Umbilical cord (tissue), 2 donors: ENCODE measurements around the gene C1orf185. TPM values are rescaled to one million over a fixed set of nuclear protein-coding genes. Genes with fewer than 3 reads are reported as not detected.
"Not testable (repeated sequence)": the region's sequence is repeated elsewhere in the genome, so short reads cannot be mapped to it uniquely, and the experiment has no call there.

Experiments
- DNase-seq: peaks from one replicate; pipeline ENCODE4 v3.0.0-alpha.2; 2015; ENCODE audit warnings: low spot score
- total RNA-seq: library from RNA; depleted of rRNA; stranded (reverse); fragments of >200 nt; gene quantifications from one replicate; pipeline ENCODE4 v1.2.3, GENCODE V29; 2014; ENCODE audit warnings: low replicate concordance; ENCODE audit not compliant: insufficient read depth

Gene C1orf185
- total RNA-seq: 1.9 TPM

DNA sequence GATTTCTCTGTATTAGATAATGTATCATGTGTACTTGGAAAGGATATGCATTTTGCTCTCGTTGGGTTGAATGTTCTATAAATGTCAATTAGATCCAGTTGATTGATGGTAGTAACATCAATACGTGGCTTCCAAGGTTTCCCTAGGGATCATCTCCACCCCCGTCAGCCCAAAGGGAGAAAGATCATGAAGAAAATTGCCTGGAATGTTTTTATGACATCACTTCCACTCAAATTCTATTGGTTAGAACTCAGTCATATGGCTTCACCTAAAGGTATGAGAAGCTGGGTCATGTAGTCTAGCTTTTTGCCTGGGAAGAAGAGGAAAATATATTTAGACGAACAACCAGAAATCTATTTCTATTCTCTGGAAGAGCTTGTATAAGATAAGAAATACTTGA, at the start of gene C1orf185:
TSS of gene C1orf185 (plus strand) at position 253 of the 400 bp plus-strand sequence. CDS start at position 259, 6 bp downstream.
- DNase-seq: no peak

DNA sequence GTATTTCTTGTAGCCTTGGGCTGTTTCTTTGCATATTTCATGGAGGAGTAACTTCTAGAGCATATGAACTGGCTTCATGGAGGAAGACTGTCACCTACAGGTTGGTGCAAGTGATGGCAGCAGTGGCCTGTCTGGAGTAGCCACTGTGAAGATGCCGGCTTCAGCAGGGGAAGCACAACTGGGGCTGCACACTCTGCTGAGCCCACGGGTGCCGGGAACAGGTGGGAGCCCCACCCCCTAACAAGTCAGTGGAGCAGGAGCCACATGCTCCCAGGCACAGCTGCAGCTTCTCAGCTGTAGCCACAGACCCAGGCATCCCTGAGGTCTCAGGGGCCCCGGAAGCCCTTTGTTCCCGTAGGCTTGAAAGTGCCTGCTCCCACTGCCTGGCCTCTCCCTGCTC, 43.2 kb upstream of the C1orf185 start:
- no peak for DNase-seq

DNA sequence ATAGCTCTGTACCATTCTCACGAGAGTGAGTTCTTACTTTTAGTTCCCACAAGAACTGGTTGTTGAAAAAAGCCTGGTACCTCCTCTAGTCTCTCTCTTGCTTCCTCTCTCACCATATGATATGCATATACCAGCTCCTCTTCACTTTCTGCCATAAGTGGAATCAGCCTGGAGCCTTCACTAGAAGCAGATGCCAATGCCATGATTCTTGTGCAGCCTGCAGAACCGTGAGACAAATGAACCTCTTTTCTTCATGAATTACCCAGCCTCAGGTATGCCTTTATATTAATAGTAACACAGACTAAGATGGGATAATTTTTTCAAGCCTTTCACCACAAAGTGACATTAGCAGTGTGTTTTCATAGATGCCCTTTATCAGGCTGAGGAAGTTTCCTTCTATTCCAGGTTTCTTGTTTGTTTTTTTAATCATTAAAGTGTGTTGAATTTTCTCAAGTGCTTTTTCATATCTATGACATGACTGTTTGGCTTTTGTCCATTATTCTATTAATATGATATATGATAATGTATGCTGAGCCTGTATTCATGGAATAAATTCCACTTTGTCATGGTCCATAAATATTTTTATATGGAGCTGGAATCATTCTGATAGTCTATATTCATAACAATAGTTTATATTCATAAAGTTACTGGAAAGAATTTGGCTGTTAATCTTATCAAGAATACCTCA, 40.7 kb upstream of the C1orf185 start:
- DNase-seq: no peak

DNA sequence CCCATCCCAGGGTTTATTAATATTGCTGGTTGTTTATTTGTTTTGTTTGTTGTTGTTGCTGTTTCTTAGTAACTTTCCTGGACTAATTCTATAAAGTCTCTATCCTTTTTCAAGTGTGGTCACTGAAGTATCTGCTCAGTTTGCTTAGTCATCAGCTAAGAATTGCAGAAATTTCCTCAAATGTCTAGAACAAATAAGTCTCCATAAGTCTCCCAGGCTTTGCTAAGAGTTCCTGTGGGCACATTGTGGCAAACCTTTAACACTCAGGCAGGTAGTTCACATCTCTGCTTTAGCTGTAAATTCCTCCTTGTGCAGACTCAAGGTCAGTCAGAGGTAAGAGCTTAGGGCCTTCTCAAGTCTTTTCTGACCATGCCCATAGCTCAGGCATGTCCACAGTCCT, 38.9 kb upstream of the C1orf185 start:
- DNase-seq: no peak

DNA sequence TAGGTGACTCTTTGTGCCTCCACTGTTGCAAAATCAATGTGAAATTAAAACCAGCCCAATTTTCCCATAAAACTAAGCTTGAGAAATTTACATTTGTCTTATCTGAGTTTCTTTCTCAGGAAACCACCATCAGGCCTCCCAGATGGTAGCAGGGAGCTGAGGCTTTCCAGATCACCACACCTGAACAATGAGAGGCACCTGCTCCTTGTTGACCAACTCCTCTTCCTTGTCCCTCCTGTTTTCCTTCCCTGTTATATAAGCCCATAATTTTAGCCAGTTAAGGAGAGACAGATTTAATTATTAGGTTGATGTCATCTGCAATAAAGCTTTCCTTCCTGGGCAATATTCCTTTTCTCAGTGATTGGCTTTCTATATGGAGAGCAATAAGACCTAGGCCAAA, 32.0 kb upstream of the C1orf185 start:
- DNase-seq: no peak

- DNase-seq: no peak
These were observed 31.4 kb upstream of the C1orf185 start for GRCh38 chr1:51070640-51071039.

DNA sequence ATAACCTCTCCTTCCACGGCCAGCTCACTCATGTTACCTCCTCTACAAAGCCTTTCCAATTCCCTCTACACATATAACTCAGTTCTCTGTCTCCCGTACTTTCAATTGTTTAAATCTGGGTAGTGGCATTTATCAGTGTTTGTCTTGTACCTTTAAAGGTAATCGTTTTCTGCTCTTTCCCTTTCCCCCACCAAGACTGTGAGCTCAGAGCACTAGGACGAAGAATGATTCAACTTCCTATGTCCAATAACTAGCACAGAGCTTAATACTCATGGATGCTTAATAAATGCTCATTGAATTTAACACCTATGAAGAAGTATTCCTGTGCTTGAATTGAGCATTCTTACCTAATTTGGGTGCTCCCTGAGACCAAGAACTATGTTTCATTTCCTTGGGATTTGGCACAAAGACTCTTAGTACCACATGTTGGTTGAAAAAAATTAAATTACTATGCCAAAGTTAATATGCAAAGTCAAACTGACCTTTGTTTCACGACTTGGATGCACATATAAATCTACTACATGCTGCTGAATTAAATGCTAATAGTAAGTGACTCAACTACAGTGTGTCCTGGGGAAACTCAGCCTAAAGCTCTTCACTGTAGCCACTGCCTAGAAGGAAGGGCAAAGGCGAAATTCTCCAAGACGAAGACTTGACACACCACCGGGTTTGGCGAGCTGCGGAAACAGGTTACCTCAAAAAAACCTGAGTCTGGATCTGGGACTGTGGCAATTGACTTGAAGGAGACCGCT, 30.6 kb upstream of the C1orf185 start:
- DNase-seq: no peak

GRCh38 chr1:51072043-51072439, 30.0 kb upstream of the C1orf185 start:
- DNase-seq: no peak

DNA sequence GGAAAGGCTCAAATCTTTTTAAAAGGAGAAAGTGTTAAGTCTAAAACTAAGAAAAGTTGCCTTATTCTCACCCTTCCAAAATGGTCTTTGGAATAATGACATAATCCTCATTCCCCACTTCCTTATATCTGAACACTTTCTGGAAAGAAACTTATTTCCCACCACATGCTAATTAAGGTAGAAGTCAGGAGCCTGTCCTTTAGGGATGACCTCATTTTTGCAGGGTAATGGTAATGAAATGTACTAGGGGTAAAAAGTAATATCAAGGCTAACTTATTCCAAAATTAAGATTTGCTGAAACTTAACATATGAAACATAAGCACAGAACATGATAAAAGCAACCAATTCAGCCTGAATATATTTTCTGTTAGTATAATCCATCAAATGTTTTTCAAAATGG, 29.4 kb upstream of the C1orf185 start:
- DNase-seq: no peak

- DNase-seq: no peak
These were observed 28.6 kb upstream of the C1orf185 start for GRCh38 chr1:51073456-51073855.

DNA sequence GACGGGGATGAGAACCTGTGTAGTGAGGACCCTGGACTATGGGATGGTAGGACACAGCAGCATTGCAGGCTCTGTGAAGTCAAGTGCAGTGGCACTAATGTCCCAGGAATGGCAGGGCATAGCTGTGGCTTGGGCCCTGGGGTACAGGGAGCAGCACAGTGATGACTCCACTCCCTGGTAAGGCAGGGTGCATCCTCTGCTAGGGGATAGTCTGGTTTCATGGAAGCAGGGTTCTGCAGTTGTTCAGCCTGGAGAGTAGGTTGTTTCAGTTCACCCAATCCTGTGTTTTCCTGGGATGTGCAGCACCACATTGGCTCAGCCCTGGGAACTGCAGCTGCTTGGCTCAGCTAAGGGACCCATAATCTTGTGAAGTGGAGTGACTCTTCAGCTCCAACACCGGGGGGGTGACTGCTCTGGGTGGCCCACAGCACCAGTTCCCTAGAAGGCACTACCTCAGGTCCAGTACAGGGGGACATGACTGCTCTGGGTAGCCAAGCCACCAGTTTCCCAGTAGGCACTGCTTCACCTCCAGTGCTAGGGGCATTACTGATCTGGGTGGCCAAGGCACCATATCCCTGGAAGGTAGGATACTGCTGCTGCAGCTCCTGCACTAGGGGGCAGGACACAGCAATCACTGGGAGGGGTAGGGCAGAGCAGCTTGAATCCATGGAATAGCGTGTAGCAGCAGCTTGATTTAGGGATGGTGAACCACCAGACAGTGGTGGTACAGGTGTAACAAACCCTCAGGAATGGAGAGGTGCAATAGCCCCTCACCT, 15.3 kb upstream of the C1orf185 start:
- no peak for DNase-seq

- no peak for DNase-seq
These were observed 13.6 kb upstream of the C1orf185 start for GRCh38 chr1:51088474-51088873.

- DNase-seq: no peak
These were observed 8.4 kb upstream of the C1orf185 start for GRCh38 chr1:51093581-51093980.

DNA sequence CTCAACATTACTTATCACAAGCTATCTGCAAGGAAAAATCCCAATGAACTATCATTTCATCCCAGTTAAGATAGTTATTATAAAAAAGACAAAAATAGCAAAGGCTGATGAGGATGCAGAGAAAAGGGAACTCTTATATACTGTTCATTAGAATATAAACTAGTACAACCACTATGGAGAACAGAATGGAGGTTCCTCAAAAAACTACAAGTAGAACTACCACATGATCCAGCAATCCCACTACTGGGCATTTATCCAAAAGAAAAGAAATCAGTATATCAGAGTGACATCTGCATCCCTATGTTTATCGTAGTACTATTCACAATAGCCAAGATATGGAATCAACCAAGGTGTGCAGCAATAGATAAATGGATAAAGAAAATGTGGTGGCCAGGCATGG, 4.9 kb upstream of the C1orf185 start:
- no peak for DNase-seq

DNA sequence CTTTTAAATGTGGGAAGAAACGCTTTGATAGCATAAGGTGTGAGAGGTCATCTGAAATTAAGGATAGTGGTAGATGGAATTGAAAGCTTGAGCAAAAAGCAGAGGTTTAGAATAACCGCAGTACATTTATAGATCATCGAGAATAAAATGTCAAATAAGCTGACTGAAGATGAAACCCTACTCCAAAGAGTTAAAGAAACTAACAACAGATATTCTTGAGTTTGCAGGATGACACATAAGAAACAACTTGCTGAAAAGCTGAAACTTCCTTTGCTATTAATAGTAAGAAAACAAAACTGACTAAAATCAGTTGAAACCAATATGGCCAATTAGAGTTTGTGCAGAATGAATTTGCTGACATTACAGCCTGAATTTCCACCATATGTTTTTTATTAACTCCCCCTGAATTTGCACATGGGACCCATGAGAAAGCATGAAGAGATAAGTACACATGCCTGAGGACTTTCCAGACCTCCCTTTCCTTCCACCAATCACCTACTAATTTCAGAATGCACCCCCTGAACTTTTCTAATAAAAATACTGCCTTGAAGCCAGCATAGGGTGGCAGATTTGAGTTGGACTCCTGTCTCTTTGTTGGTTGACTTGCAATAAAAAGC, 1.7 kb upstream of the C1orf185 start:
- no peak for DNase-seq

DNA sequence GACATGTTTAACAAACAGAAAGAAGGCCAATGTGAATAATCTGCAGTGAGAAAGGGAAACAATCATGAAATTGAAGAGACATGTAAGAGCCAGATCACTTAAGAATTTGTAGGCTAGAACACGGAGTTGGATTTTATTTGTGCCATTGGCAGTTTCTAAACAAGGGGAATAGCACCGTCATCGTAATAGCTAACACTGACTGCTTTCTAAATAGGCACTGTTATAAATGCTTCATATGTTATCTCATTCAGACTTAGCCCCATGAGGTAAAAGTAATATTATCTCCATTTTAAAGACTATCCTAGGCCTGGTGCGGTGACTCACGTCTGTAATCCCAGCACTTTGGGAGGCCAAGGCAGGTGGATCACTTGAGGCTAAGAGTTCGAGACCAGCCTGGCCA, 12.1 kb downstream of the C1orf185 start:
- no peak for DNase-seq

DNA sequence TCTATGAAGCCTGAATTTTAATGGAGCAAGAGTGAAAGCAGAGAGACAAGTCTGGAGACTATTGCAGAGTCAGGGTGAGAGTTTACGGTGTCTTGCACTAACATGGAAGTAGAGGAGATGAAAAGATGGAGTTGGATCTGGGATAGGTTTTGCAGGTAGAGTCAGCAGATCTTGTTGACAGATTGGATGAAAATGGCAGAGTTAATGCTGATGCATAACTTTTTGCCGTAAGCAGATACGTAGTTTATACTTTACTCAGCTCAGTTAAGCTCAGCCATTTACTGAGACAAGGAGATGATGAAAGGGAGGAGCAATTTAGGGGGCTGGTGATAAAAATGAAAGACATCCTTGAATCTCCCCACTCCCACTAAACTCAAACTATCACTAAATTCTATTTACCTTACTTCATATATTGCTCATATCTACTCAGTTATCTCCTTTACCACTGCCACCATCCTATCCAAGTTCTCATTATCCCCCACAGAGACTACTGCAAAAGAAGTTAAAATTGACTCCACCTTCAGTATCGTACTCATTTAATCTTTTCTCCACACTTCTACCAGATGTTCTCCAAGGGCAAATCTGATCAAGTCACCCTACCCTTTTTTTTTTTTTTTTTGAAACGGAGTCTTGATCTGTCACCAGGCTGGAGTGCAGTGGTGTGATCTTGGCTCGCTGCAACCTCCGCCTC, 13.8 kb downstream of the C1orf185 start:
- no peak for DNase-seq

DNA sequence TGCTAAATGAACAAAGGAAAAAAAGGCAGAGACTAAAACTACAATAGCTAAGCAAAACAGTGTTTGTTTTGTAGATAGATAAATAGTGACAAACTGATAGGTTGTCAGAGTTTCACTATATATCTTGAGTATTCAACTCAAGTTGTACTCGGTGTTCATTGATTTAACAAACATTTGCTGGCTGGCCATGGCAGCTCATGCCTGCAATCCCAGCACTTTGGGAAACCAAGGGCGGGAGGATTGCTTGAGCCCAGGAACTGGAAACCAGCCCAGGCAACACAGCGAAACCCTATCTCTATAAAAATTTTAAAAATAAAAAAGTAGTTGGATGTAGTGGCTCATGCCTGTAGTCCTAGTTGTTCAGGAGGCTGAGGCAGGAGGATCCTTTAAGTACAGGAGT, 17.3 kb downstream of the C1orf185 start:
- no peak for DNase-seq

DNA sequence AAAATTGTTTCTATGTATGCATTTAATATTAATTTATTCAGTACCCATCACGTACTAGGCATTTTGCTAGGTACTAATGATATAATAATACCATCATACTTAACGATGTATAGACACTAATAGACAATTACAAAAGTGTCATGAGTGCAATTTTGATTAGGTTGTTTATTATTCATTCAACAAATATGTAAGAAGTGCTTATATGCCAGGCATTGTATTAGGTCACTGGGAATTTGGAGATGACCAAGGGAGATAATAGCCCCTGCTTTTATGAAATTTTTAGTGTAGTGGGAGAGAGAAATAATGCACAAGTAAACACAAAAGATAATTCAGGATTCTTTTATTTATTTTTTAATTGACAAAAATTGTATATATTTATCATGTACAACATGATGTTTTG, 18.6 kb downstream of the C1orf185 start:
- DNase-seq: no peak

DNA sequence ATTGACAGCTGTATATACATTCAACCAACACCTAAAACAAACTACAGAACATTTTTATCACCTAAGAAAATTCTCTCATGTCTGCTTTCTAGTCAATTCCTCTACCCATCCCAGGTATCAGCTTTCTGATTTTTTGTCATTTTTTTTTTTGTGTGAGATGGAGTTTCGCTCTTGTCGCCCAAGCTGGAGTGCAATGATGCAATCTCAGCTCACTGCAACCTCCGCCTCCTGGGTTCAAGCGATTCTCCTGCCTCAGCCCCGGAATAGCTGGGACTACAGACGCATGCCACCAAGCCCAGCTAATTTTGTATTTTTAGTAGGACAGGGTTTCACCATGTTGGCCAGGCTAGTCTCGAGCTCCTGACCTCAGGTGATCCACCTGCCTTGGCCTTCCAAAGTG, 25.1 kb downstream of the C1orf185 start:
- not testable (repeated sequence) for DNase-seq

DNA sequence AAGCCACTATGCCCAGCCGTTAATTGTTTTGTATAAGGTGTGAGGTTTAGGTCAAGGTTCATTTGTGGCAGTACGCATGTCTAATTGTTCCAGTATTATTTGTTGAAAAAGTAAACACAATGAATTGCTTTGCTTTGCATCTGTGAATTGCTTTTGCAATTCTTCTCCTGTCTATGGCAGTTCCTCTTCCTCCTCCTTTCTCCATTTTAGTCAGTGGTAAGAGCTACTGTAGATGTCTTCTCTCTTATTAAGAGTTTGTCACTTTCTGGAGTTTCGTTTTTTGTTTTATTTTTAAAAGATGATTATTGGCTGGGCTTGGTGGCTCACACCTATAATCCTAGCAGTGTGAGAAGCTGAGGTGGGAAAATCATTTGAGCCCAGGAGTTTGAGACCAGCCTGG, 29.2 kb downstream of the C1orf185 start:
- DNase-seq: no peak
